Umbilical cord (tissue), 2 donors: ENCODE measurements around the gene ARHGAP20. TPM values are rescaled to one million over a fixed set of nuclear protein-coding genes. Genes with fewer than 3 reads are reported as not detected.
"Not testable (repeated sequence)": the region's sequence is repeated elsewhere in the genome, so short reads cannot be mapped to it uniquely, and the experiment has no call there.

Source experiments
- DNase-seq: peaks from one replicate; pipeline ENCODE4 v3.0.0-alpha.2; 2015; ENCODE audit warnings: low spot score
- total RNA-seq: library from RNA; depleted of rRNA; stranded (reverse); fragments of >200 nt; gene quantifications from one replicate; pipeline ENCODE4 v1.2.3, GENCODE V29; 2014; ENCODE audit warnings: low replicate concordance; ENCODE audit not compliant: insufficient read depth

The ARHGAP20 gene
- total RNA-seq, 1 donor from 2014 or later = 4.6 TPM

DNA sequence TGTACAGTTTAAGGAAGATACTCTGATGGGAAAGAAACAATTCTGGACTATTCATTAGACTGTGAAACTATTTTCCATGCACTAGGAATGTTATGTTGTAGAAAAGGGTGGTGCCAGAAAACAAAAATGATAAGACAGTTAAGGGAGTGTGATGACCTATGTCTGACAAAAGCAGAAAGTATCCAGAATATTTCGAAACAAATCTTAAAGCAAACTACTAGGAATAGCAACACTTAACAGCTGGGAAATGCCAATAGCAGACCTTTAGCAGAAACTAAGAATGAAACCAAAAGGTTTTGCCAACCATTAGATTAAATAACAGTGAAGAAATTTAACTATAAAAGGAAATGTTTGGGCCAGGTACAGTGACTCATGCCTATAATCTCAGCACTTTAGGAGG lies 3.3 kb upstream of the ARHGAP20 start:
- DNase-seq = peak; percentile 81

- DNase-seq = no peak
These were observed 1.2 kb upstream of the ARHGAP20 start for GRCh38 chr11:110713449-110713776.

- peak; percentile 70 for DNase-seq
These were observed 617 bp upstream of the ARHGAP20 start for GRCh38 chr11:110712659-110713448.

- peak; percentile 9 for DNase-seq
These were observed 825 bp downstream of the ARHGAP20 start for GRCh38 chr11:110711448-110711775.

DNA sequence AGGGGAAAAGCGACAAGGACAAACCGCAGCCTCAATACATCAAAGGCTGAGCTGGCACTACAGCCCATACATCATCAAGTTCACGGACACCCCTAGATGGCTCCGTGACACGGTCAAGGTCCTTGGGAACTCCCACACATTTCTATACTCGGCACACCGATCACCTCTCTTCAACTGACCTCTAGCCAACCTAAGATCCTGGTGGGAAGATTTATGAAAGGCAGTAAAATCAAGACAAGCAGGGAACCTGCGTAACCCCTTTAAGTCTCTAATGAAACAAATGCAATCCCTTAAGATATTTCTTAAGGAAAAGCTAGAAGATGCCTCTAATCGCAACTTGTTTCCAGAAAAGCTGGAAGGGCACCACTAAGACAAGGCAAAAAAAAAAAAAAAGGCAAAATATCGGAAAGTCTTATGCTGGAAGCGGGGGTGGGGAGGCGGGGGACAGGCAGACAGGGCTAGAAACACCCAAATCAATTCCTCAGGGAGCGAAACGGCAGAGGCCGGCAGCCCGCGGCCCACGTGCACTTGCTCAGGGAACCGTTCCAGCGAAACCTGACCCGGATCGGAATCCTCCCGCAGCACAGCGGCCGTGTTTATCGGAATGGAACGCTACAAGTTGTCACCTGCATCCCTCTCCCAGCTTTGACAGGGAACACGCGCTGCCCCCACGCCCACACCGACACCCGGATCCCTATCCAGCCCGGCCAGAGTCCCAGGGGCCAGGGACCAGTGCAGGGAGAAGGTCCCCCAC lies 1.4 kb downstream of the ARHGAP20 start:
- peak; percentile 35 for DNase-seq

GRCh38 chr11:110704210-110704864 lies 7.9 kb downstream of the ARHGAP20 start:
- no peak for DNase-seq

GRCh38 chr11:110691926-110692325 lies 20.3 kb downstream of the ARHGAP20 start:
- no peak for DNase-seq

- no peak for DNase-seq
These were observed 22.9 kb downstream of the ARHGAP20 start for GRCh38 chr11:110689306-110689705.

- DNase-seq = no peak
These were observed 32.8 kb downstream of the ARHGAP20 start for GRCh38 chr11:110679323-110679975.

- no peak for DNase-seq
These were observed 36.7 kb downstream of the ARHGAP20 start for GRCh38 chr11:110675548-110675947.

DNA sequence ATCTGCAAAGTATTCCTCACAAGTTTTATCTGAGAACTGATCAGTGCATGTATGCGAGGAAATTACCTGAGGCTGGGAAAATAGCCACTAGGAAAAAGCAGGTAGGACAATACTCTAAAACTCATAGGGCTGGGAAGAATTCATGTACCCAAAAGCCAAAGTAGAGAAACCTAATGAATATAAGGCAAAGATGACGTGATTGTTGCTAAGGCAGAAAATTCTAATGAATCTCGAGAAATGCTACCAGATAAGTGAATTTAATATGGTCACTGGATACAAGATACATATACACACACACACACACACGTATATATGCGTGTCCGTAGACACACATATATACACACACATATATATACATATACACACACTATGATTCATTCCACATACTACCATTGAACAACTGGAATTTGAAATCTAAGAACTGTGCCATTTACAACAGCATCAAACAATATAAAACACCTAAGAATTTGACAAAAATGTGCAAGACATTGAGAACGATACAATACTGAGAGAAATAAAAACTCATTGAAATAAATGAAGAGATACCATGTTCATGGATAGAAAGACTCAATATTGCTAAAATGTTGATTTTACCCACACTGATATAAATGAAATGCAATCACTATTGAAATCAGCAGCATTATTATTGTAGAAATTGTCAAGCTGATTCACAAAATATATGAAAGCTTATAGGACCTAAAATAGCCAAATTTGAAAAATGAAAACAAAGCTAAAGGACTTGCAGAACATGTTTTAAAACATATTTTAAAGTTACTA lies 46.4 kb downstream of the ARHGAP20 start:
- no peak for DNase-seq

DNA sequence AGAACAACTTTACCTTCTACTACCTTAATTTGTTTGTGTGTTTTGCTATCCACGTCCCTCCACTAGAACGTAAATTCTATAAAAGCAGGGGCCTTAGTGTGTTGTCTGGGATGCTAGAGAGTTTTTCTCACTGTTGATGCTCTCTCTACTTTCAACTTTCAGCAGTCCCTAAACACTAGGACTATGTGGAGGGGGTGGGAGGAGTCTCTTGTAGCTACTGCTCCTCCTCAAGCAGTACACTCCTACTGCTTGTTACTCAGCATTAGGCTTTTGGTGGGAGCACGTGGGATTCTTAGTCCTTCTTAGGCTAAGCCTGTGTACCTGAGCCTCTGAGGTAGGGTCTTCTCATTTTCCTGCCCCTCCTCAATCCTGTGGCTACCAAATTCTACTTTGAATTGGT lies 56.3 kb downstream of the ARHGAP20 start:
- no peak for DNase-seq

- no peak for DNase-seq
These were observed 57.8 kb downstream of the ARHGAP20 start for GRCh38 chr11:110654456-110654855.

- DNase-seq = no peak
These were observed 67.0 kb downstream of the ARHGAP20 start for GRCh38 chr11:110645253-110645652.

DNA sequence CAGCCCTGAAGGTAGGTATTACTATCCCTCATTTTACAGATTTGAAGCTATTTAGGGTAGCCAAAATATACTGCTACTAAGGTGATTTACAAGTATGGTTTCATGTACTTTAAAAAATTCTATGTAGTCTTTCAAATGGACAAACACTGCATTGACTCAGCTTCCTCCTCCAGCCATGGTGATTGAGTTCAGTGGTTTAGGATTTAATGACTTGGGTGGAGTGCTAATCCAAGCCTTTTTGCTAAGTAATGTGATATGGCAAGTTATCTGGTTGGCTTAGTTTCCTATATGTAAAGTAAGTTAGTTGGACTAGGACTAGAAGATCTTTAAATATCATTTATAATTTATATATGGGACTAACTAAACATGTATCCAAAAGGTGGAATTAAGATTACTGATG lies 77.9 kb downstream of the ARHGAP20 start:
- no peak for DNase-seq

- peak; percentile 56 for DNase-seq
These were observed 80.7 kb downstream of the ARHGAP20 start for GRCh38 chr11:110631551-110631950.

DNA sequence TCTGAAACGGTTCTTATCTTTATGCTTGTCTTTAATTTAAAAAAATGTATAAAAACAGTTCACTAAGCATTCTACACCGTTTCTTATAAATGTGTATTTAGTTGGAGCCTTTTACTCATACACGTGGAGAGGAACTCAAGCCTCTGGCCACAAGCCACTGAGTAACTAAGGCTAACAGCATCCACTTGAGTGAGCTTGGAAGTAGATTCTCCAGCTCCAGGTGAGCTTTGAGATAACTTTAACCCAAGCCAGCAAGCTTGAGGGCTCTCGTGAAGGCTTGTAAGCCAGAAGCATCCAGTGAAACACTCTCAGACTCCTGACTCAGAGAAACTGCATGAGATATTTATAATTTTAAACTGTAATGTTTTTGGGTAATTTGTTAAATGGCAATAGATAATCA lies 82.6 kb downstream of the ARHGAP20 start:
- DNase-seq = no peak

DNA sequence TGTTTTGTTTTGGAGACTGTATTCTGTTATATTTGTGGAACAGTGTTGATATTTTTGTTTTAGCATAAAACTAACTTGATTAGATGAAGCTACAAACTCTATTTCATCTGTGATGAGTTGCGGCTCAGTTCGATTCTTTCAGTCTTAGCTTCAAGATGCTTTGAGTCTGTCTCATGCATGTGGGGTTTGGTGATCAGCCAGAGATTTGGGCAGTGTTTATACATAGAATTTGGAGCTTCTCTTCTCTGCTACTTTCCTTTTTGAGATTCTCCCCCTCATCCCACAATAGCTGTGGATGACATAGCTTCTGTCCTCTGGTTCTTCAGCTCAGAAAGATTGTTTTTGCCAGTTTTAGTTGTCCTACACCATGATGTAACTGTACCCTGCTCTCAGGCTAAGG lies 90.4 kb downstream of the ARHGAP20 start:
- DNase-seq = no peak

- DNase-seq = not testable (repeated sequence)
These were observed 92.9 kb downstream of the ARHGAP20 start for GRCh38 chr11:110619366-110619765.

- peak; percentile 32 for DNase-seq
These were observed 98.2 kb downstream of the ARHGAP20 start for GRCh38 chr11:110614031-110614430.

- DNase-seq = no peak
These were observed 98.9 kb downstream of the ARHGAP20 start for GRCh38 chr11:110613197-110613918.
